Smooth muscle cell (in vitro differentiated cells): Measurements from ENCODE around the gene NDUFB11. TPM values are rescaled to one million over a fixed set of nuclear protein-coding genes. Genes with fewer than 3 reads are reported as not detected.
"Not testable (repeated sequence)": the region's sequence is repeated elsewhere in the genome, so short reads cannot be mapped to it uniquely, and the experiment has no call there.

Experiments used
- DNase-seq: peaks from one replicate; lab custom pipeline; 2025; ENCODE audit not compliant: unreplicated experiment; lab: John Stamatoyannopoulos, UW
- H2AFZ ChIP-seq: fragments of 200-600 bp; sonication (generic); 2 replicates; pipeline ENCODE4 v1.6.0; 2016; ENCODE audit warnings: antibody characterized with exemption, low read depth, mild to moderate bottlenecking
- H3F3A ChIP-seq: fragments of 200-600 bp; sonication (generic); 2 replicates; pipeline ENCODE4 v1.6.0; 2017; ENCODE audit warnings: antibody characterized with exemption, low read depth
- H3K27ac ChIP-seq: fragments of 200-600 bp; sonication (generic); 2 replicates; pipeline ENCODE4 v1.5.1; 2016; ENCODE audit warnings: low read depth, mild to moderate bottlenecking
- H3K27me3 ChIP-seq: fragments of 200-600 bp; sonication (generic); 2 replicates; pipeline ENCODE4 v1.6.1; 2016; ENCODE audit warnings: low read depth, mild to moderate bottlenecking
- H3K36me3 ChIP-seq: fragments of 200-600 bp; sonication (generic); 2 replicates; pipeline ENCODE4 v1.5.1; 2016; ENCODE audit warnings: low read depth
- H3K4me1 ChIP-seq: fragments of 200-600 bp; sonication (generic); 2 replicates; pipeline ENCODE4 v1.5.1; 2016; ENCODE audit warnings: low read depth
- H3K4me2 ChIP-seq: fragments of 200-600 bp; sonication (generic); 2 replicates; pipeline ENCODE4 v1.6.0; 2016; ENCODE audit warnings: mild to moderate bottlenecking
- H3K4me3 ChIP-seq: fragments of 200-600 bp; sonication (generic); 2 replicates; pipeline ENCODE4 v1.5.1; 2016; ENCODE audit warnings: mild to moderate bottlenecking
- H3K79me2 ChIP-seq: fragments of 200-600 bp; sonication (generic); 2 replicates; pipeline ENCODE4 v1.6.0; 2016; ENCODE audit warnings: low read depth, mild to moderate bottlenecking
- H3K9ac ChIP-seq: fragments of 200-600 bp; sonication (generic); 2 replicates; pipeline ENCODE4 v1.6.0; 2016; ENCODE audit warnings: low read depth
- H3K9me3 ChIP-seq: fragments of 200-600 bp; sonication (generic); replicated peaks from 2 replicates; pipeline ENCODE4 v1.5.1; 2016; ENCODE audit warnings: low read depth
- H4K20me1 ChIP-seq: fragments of 200-600 bp; sonication (generic); 2 replicates; pipeline ENCODE4 v1.6.0; 2016; ENCODE audit warnings: low read depth
- WGBS: methylation state at CpG from one replicate; pipeline ENCODE4 v1.1.7; 2016; ENCODE audit warnings: low lambda C conversion rate; 5-methylcytosine and 5-hydroxymethylcytosine counted together
- polyA plus RNA-seq: library from polyadenylated mRNA; unstranded; fragments of >200 nt; fragmentation: Nextera tagmentation; extraction: Ambion mirVana; gene quantifications from 2 replicates; pipeline ENCODE4 v1.2.1, GENCODE V29; 2016
- total RNA-seq: library from RNA; depleted of rRNA; stranded (reverse); fragments of >200 nt; gene quantifications from 2 replicates; pipeline ENCODE4 v1.2.3, GENCODE V29; 2014
- TF ChIP-seq, protein P1 (sequence below): fragments of 200-600 bp; sonication (generic); IDR thresholded peaks from 2 replicates; pipeline ENCODE4 v1.5.1; 2017; ENCODE audit warnings: borderline replicate concordance, mild to moderate bottlenecking, antibody characterized with exemption; ENCODE audit not compliant: insufficient read depth, poor library complexity, severe bottlenecking

The NDUFB11 gene
- total and polyA plus RNA-seq, 2 experiments from 2014 or later: 82.6 to 178 TPM

DNA sequence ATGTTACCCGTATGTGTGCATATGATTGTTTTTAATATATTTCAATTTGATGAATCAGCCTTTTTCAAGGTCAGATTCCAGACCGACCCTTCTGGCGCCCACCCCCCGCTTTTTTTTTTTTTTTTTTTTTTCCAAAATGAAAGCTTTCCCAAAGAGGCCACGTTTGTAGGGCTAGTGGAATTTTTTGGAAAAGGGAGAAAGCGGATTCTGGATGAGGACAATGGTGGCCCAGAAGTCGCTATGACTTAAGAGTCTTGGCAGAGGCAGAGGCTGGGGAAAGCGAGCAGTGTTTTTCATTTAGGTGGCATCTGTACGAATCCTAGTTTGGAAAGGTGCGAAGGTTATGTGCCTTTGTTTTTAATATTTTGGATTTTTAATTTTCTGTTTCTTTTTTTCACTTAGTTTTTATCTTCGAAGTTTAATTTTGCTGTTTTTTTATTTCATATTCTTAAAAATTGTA, 14.6 kb downstream of the NDUFB11 start:
- WGBS: 56% methylated on average over 11 of the region's 11 CpGs

GRCh38 chrX:47129157-47129898, 15.2 kb downstream of the NDUFB11 start:
- WGBS: 35% methylated on average over 31 of the region's 31 CpGs
- Histone ChIP-seq H3K4me1 (no peaks in the 10 kb centered on the region), H3K79me2 (peaks cover 6% of the 10 kb centered on the region), H3K27ac (no peak overlapping the region), H2AFZ (peak overlapping the region; percentile 91), H3K4me2 (peak overlapping the region; percentile 84), H4K20me1 (no peaks in the 10 kb centered on the region), H3K9ac (no peak overlapping the region), H3K9me3 (no peaks in the 10 kb centered on the region), H3F3A (no peaks in the 10 kb centered on the region), H3K4me3 (peak overlapping the region; percentile 73), H3K27me3 (no peaks in the 10 kb centered on the region), H3K36me3 (no peaks in the 10 kb centered on the region)
- TF ChIP-seq, protein P1, sequence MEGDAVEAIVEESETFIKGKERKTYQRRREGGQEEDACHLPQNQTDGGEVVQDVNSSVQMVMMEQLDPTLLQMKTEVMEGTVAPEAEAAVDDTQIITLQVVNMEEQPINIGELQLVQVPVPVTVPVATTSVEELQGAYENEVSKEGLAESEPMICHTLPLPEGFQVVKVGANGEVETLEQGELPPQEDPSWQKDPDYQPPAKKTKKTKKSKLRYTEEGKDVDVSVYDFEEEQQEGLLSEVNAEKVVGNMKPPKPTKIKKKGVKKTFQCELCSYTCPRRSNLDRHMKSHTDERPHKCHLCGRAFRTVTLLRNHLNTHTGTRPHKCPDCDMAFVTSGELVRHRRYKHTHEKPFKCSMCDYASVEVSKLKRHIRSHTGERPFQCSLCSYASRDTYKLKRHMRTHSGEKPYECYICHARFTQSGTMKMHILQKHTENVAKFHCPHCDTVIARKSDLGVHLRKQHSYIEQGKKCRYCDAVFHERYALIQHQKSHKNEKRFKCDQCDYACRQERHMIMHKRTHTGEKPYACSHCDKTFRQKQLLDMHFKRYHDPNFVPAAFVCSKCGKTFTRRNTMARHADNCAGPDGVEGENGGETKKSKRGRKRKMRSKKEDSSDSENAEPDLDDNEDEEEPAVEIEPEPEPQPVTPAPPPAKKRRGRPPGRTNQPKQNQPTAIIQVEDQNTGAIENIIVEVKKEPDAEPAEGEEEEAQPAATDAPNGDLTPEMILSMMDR: no peak
- peak; percentile 44 for DNase-seq

More for the DNA sequence above, 14.6 kb downstream of the NDUFB11 start:
- no peaks in the 10 kb centered on the region for H3F3A ChIP-seq
- H3K9ac ChIP-seq: no peak overlapping the region
- H4K20me1 ChIP-seq: no peaks in the 10 kb centered on the region
- peak overlapping the region; percentile 84 for H3K4me2 ChIP-seq
- H3K4me1 ChIP-seq: no peaks in the 10 kb centered on the region
- H3K27me3 ChIP-seq: no peaks in the 10 kb centered on the region
- H3K9me3 ChIP-seq: no peaks in the 10 kb centered on the region
- DNase-seq: no peak
- no peak overlapping the region for H2AFZ ChIP-seq
- H3K36me3 ChIP-seq: no peaks in the 10 kb centered on the region
- TF ChIP-seq, protein P1: no peak
- H3K79me2 ChIP-seq: peaks cover 6% of the 10 kb centered on the region
- H3K4me3 ChIP-seq: peak overlapping the region; percentile 73
- H3K27ac ChIP-seq: no peak overlapping the region

- not testable (repeated sequence) for DNase-seq, H2AFZ ChIP-seq, H3K9ac ChIP-seq, H3K27ac ChIP-seq, H3K4me3 ChIP-seq, H3K9me3 ChIP-seq, H3K4me2 ChIP-seq, H4K20me1 ChIP-seq, H3K4me1 ChIP-seq, H3F3A ChIP-seq, H3K79me2 ChIP-seq, H3K27me3 ChIP-seq, H3K36me3 ChIP-seq
- WGBS: 76% methylated on average over 3 of the region's 3 CpGs
Measured at GRCh38 chrX:47124466-47124865, 20.0 kb downstream of the NDUFB11 start.

GRCh38 chrX:47116551-47117110, 27.9 kb downstream of the NDUFB11 start:
- not testable (repeated sequence) for DNase-seq, H3K36me3 ChIP-seq, H2AFZ ChIP-seq, H3F3A ChIP-seq, H3K9ac ChIP-seq, H3K79me2 ChIP-seq, H3K4me2 ChIP-seq, H4K20me1 ChIP-seq, H3K27ac ChIP-seq, H3K4me3 ChIP-seq, H3K27me3 ChIP-seq, H3K4me1 ChIP-seq, H3K9me3 ChIP-seq
- WGBS: 85% methylated on average over 7 of the region's 7 CpGs
